ENCODE data around the gene PLA2G4A.

The PLA2G4A gene

GRCh38 chr1:186978596-186979556, 150.1 kb downstream of the PLA2G4A start:
- no peak for DNase-seq

- DNase-seq, result no peak
Observed at GRCh38 chr1:186980400-186980799, 151.7 kb downstream of the PLA2G4A start.

- DNase-seq, result no peak
Observed at GRCh38 chr1:186982116-186982515, 153.4 kb downstream of the PLA2G4A start.

GRCh38 chr1:186983327-186983726, 154.6 kb downstream of the PLA2G4A start:
- no peak for DNase-seq

- no peak for DNase-seq
Observed at GRCh38 chr1:186984959-186985358, 156.2 kb downstream of the PLA2G4A start.

- no peak for DNase-seq
Observed at GRCh38 chr1:186985889-186986491, 157.2 kb downstream of the PLA2G4A start.

- DNase-seq, result no peak
Observed at GRCh38 chr1:186987065-186987464, 158.3 kb downstream of the PLA2G4A start.

GRCh38 chr1:186987769-186988168, 159.0 kb downstream of the PLA2G4A start:
- no peak for DNase-seq

- no peak for DNase-seq
Observed at GRCh38 chr1:186993996-186994395, 165.2 kb downstream of the PLA2G4A start.

- no peak for DNase-seq
Observed at GRCh38 chr1:186994897-186995296, 166.1 kb downstream of the PLA2G4A start.

GRCh38 chr1:186996816-186997215, 168.1 kb downstream of the PLA2G4A start:
- no peak for DNase-seq

GRCh38 chr1:186997877-186998276, 169.1 kb downstream of the PLA2G4A start:
- no peak for DNase-seq

- no peak for DNase-seq
Observed at GRCh38 chr1:186999506-186999905, 170.8 kb downstream of the PLA2G4A start.

- DNase-seq, result no peak
Observed at GRCh38 chr1:187001198-187001889, 172.6 kb downstream of the PLA2G4A start.

- DNase-seq, result no peak
Observed at GRCh38 chr1:187003353-187003752, 174.6 kb downstream of the PLA2G4A start.

GRCh38 chr1:187006896-187007295, 178.1 kb downstream of the PLA2G4A start:
- no peak for DNase-seq

- no peak for DNase-seq
Observed at GRCh38 chr1:187009320-187009719, 180.6 kb downstream of the PLA2G4A start.

- no peak for DNase-seq
Observed at GRCh38 chr1:187010571-187011309, 182.0 kb downstream of the PLA2G4A start.

GRCh38 chr1:187013582-187014200, 184.9 kb downstream of the PLA2G4A start:
- no peak for DNase-seq

- no peak for DNase-seq
Observed at GRCh38 chr1:187018291-187018690, 189.5 kb downstream of the PLA2G4A start.

- no peak for DNase-seq
Observed at GRCh38 chr1:187027253-187027652, 198.5 kb downstream of the PLA2G4A start.

GRCh38 chr1:187032316-187032981, 203.7 kb downstream of the PLA2G4A start:
- DNase-seq, result no peak
